ENCODE measurements around the gene LCP2. TPM values are rescaled to one million over a fixed set of nuclear protein-coding genes. Genes with fewer than 3 reads are reported as not detected.

Gene LCP2
- total and polyA plus RNA-seq, 2 donors from 2014 or later: 4.6 to 48.8 TPM

DNA sequence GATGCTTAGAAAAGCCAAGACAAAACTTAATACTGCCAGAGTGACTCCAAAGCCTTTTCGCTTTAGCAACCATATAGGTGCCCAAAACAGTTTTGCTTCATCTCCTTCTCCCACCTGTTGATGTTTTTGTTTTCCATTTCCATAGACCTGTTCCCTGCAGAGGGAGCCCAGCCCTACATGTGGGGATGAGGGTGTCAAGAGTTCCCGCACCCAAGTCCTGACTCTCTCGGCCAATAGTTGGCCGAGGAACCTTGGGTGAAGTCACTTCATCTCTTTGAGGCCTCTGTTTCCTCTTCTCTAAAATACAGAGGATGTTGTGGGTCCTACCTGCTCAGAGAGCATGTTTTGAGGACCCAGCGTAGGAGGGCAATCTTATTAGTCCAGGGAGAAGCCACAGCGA, 38.5 kb upstream of the LCP2 start:
- Histone ChIP-seq H3K4me1 (ENCODE audit: control insufficient read depth in 2 of 3, insufficient read depth in 2 of 3, low read depth in 1 of 3, low read length in 3 of 3) (peaks cover 0 to 3% (median 2%) of the 10 kb centered on the region in 3 donors), H3K9me3 (ENCODE audit: control insufficient read depth in 2 of 3, insufficient read depth in 1 of 3, low read length in 3 of 3) (no peaks in the 10 kb centered on the region), H3K9ac (ENCODE audit: low read length in 3 of 3) (no peak overlapping the region), H3K36me3 (ENCODE audit: control insufficient read depth in 2 of 3, insufficient read depth in 3 of 3, low read length in 3 of 3) (no peaks in the 10 kb centered on the region), H3K27ac (ENCODE audit: low read depth in 2 of 2, low read length in 2 of 2) (no peak overlapping the region), H3K27me3 (ENCODE audit: control insufficient read depth, insufficient read depth, low read length) (no peaks in the 10 kb centered on the region), H3K4me3 (ENCODE audit: low read length in 3 of 3) (no peak overlapping the region)
- intact Hi-C loops (cut with DNase I): no loop called here
- TF ChIP-seq, protein P1, sequence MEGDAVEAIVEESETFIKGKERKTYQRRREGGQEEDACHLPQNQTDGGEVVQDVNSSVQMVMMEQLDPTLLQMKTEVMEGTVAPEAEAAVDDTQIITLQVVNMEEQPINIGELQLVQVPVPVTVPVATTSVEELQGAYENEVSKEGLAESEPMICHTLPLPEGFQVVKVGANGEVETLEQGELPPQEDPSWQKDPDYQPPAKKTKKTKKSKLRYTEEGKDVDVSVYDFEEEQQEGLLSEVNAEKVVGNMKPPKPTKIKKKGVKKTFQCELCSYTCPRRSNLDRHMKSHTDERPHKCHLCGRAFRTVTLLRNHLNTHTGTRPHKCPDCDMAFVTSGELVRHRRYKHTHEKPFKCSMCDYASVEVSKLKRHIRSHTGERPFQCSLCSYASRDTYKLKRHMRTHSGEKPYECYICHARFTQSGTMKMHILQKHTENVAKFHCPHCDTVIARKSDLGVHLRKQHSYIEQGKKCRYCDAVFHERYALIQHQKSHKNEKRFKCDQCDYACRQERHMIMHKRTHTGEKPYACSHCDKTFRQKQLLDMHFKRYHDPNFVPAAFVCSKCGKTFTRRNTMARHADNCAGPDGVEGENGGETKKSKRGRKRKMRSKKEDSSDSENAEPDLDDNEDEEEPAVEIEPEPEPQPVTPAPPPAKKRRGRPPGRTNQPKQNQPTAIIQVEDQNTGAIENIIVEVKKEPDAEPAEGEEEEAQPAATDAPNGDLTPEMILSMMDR (IDR thresholded peaks at IDR 0.05; ENCODE audit: borderline replicate concordance, extremely low read depth, insufficient read depth): no peak
- no peak for FAIRE-seq
- no peak for DNase-seq

GRCh38 chr5:170334626-170335025, 37.0 kb upstream of the LCP2 start:
- TF ChIP-seq, protein P1 (IDR thresholded peaks at IDR 0.05; ENCODE audit: borderline replicate concordance, extremely low read depth, insufficient read depth): no peak
- Histone ChIP-seq H3K27me3 (ENCODE audit: control insufficient read depth, insufficient read depth, low read length) (no peaks in the 10 kb centered on the region), H3K27ac (ENCODE audit: low read depth in 2 of 2, low read length in 2 of 2) (no peak overlapping the region), H3K9me3 (ENCODE audit: control insufficient read depth in 2 of 3, insufficient read depth in 1 of 3, low read length in 3 of 3) (no peaks in the 10 kb centered on the region), H3K9ac (ENCODE audit: low read length in 3 of 3) (no peak overlapping the region), H3K36me3 (ENCODE audit: control insufficient read depth in 2 of 3, insufficient read depth in 3 of 3, low read length in 3 of 3) (no peaks in the 10 kb centered on the region), H3K4me1 (ENCODE audit: control insufficient read depth in 2 of 3, insufficient read depth in 2 of 3, low read depth in 1 of 3, low read length in 3 of 3) (peaks cover 0 to 4% (median 3%) of the 10 kb centered on the region in 3 donors), H3K4me3 (ENCODE audit: low read length in 3 of 3) (no peak overlapping the region)
- no peak for DNase-seq
- FAIRE-seq: no peak
- intact Hi-C loops (cut with DNase I): no loop called here

- H3K9me3 ChIP-seq (ENCODE audit: control insufficient read depth in 2 of 3, insufficient read depth in 1 of 3, low read length in 3 of 3): no peaks in the 10 kb centered on the region
- H3K4me1 ChIP-seq (ENCODE audit: control insufficient read depth in 2 of 3, insufficient read depth in 2 of 3, low read depth in 1 of 3, low read length in 3 of 3): peaks cover 0 to 4% (median 3%) of the 10 kb centered on the region in 3 donors
- no peak overlapping the region for H3K9ac ChIP-seq (ENCODE audit: low read length in 3 of 3)
- intact Hi-C loops (cut with DNase I): no loop called here
- DNase-seq (no peak), FAIRE-seq (no peak)
- H3K36me3 ChIP-seq (ENCODE audit: control insufficient read depth in 2 of 3, insufficient read depth in 3 of 3, low read length in 3 of 3): no peaks in the 10 kb centered on the region
- no peaks in the 10 kb centered on the region for H3K27me3 ChIP-seq (ENCODE audit: control insufficient read depth, insufficient read depth, low read length)
- H3K4me3 ChIP-seq (ENCODE audit: low read length in 3 of 3): no peak overlapping the region
- H3K27ac ChIP-seq (ENCODE audit: low read depth in 2 of 2, low read length in 2 of 2): no peak overlapping the region
- TF ChIP-seq, protein P1 (IDR thresholded peaks at IDR 0.05; ENCODE audit: borderline replicate concordance, extremely low read depth, insufficient read depth): no peak
Measured at GRCh38 chr5:170333161-170333910, 35.8 kb upstream of the LCP2 start.

All from kidney (tissue), 14 donors.